Activated effector memory CD4-positive, alpha-beta T cell treated with anti-CD3 and anti-CD28 coated beads, Interleukin-2, amount 50 U/mL, for 16 hours (primary cell): ENCODE measurements around the gene SLC24A4.

Experiments used
- DNase-seq: peaks from one replicate; pipeline ENCODE4 v3.0.0-alpha.2; 2020

The SLC24A4 gene

GRCh38 chr14:92323011-92323915 is at the start of gene SLC24A4:
TSS of gene SLC24A4 (plus strand) at chr14:92323165. CDS start at chr14:92323831, 666 bp downstream.
- no peak for DNase-seq

- no peak for DNase-seq
These were observed 49.8 kb upstream of the SLC24A4 start for GRCh38 chr14:92273166-92273565.

GRCh38 chr14:92274055-92274454 is 48.9 kb upstream of the SLC24A4 start:
- DNase-seq: no peak

- no peak for DNase-seq
These were observed 46.9 kb upstream of the SLC24A4 start for GRCh38 chr14:92276074-92276473.

GRCh38 chr14:92277031-92277430 is 45.9 kb upstream of the SLC24A4 start:
- DNase-seq: no peak

GRCh38 chr14:92280554-92281262 is 42.3 kb upstream of the SLC24A4 start:
- DNase-seq: no peak

GRCh38 chr14:92282669-92283068 is 40.3 kb upstream of the SLC24A4 start:
- DNase-seq: no peak

- DNase-seq: no peak
These were observed 37.7 kb upstream of the SLC24A4 start for GRCh38 chr14:92285311-92285710.

GRCh38 chr14:92287987-92288386 is 35.0 kb upstream of the SLC24A4 start:
- no peak for DNase-seq

GRCh38 chr14:92288994-92289660 is 33.8 kb upstream of the SLC24A4 start:
- no peak for DNase-seq

- DNase-seq: no peak
These were observed 30.3 kb upstream of the SLC24A4 start for GRCh38 chr14:92292673-92293072.

- DNase-seq: no peak
These were observed 28.5 kb upstream of the SLC24A4 start for GRCh38 chr14:92294506-92294905.

GRCh38 chr14:92297818-92298595 is 25.0 kb upstream of the SLC24A4 start:
- DNase-seq: no peak

- DNase-seq: no peak
These were observed 20.5 kb upstream of the SLC24A4 start for GRCh38 chr14:92302481-92302880.

GRCh38 chr14:92308716-92309115 is 14.2 kb upstream of the SLC24A4 start:
- DNase-seq: no peak

GRCh38 chr14:92309968-92310530 is 12.9 kb upstream of the SLC24A4 start:
- DNase-seq: no peak

- DNase-seq: no peak
These were observed 12.1 kb upstream of the SLC24A4 start for GRCh38 chr14:92310776-92311375.

- no peak for DNase-seq
These were observed 8.8 kb upstream of the SLC24A4 start for GRCh38 chr14:92314182-92314581.

GRCh38 chr14:92315050-92315805 is 7.7 kb upstream of the SLC24A4 start:
- DNase-seq: no peak

- DNase-seq: no peak
These were observed 6.8 kb upstream of the SLC24A4 start for GRCh38 chr14:92316176-92316575.

GRCh38 chr14:92316937-92317336 is 6.0 kb upstream of the SLC24A4 start:
- DNase-seq: no peak
